H9 (cell line): ENCODE measurements around the gene RBPJL. TPM values are rescaled to one million over a fixed set of nuclear protein-coding genes. Genes with fewer than 3 reads are reported as not detected.

ENCODE experiments used
- DNase-seq: peaks from one replicate; pipeline ENCODE4 v3.0.0-alpha.2; 2017
- H2AFZ ChIP-seq: one replicate; pipeline ENCODE4 v1.6.1; 2013; ENCODE audit warnings: mild to moderate bottlenecking, low read length, control low read depth, moderate library complexity
- H2AK5ac ChIP-seq: 2 replicates; pipeline ENCODE4 v1.6.1; 2013; ENCODE audit warnings: low read length, control low read depth, mixed read lengths; ENCODE audit not compliant: insufficient read length
- H2BK120ac ChIP-seq: one replicate; pipeline ENCODE4 v1.6.1; 2013; ENCODE audit warnings: low read depth, mild to moderate bottlenecking, low read length, control low read depth, inconsistent platforms; ENCODE audit not compliant: poor library complexity, severe bottlenecking
- H2BK12ac ChIP-seq: 2 replicates; pipeline ENCODE4 v1.6.1; 2013; ENCODE audit warnings: low read length, control low read depth, mixed read lengths, low read depth; ENCODE audit not compliant: insufficient read length
- H2BK15ac ChIP-seq: 2 replicates; pipeline ENCODE4 v1.6.1; 2013; ENCODE audit warnings: low read depth, low read length, control low read depth
- H2BK20ac ChIP-seq: one replicate; pipeline ENCODE4 v1.6.1; 2013; ENCODE audit warnings: low read depth, mild to moderate bottlenecking, low read length, control low read depth, inconsistent platforms; ENCODE audit not compliant: poor library complexity, severe bottlenecking
- H2BK5ac ChIP-seq: 2 replicates; pipeline ENCODE4 v1.6.1; 2013; ENCODE audit warnings: low read length, control low read depth, mixed read lengths; ENCODE audit not compliant: insufficient read length
- H3K14ac ChIP-seq: 2 replicates; pipeline ENCODE4 v1.6.1; 2013; ENCODE audit warnings: low read length, control low read depth; ENCODE audit not compliant: insufficient read depth
- H3K18ac ChIP-seq: 2 replicates; pipeline ENCODE4 v1.6.1; 2013; ENCODE audit warnings: low read depth, mild to moderate bottlenecking, mixed read lengths, low read length, control low read depth; ENCODE audit not compliant: insufficient read length
- H3K23ac ChIP-seq: 2 replicates; pipeline ENCODE4 v1.6.1; 2013; ENCODE audit warnings: low read length, control low read depth, mixed read lengths, low read depth; ENCODE audit not compliant: insufficient read length
- H3K23me2 ChIP-seq: 2 replicates; pipeline ENCODE4 v1.6.1; 2013; ENCODE audit warnings: low read depth, mild to moderate bottlenecking, mixed read lengths, low read length, control low read depth; ENCODE audit not compliant: insufficient read length, poor library complexity, severe bottlenecking
- H3K27ac ChIP-seq: 2 replicates; pipeline ENCODE4 v1.5.1; 2013; ENCODE audit warnings: low read length, control low read depth, mixed read lengths, low read depth; ENCODE audit not compliant: insufficient read length
- H3K27me3 ChIP-seq: 2 replicates; pipeline ENCODE4 v1.6.1; 2013; ENCODE audit warnings: low read length, control low read depth, inconsistent platforms; ENCODE audit not compliant: insufficient read depth
- H3K4ac ChIP-seq: 2 replicates; pipeline ENCODE4 v1.6.1; 2013; ENCODE audit warnings: low read depth, mild to moderate bottlenecking, control low read depth, inconsistent platforms, low read length, moderate library complexity
- H3K4me1 ChIP-seq: 2 replicates; pipeline ENCODE4 v1.6.1; 2013; ENCODE audit warnings: low read length, control low read depth, inconsistent platforms; ENCODE audit not compliant: insufficient read depth
- H3K4me2 ChIP-seq: 2 replicates; pipeline ENCODE4 v1.6.1; 2013; ENCODE audit warnings: low read length, control low read depth, mixed read lengths; ENCODE audit not compliant: insufficient read length, insufficient read depth
- H3K56ac ChIP-seq: 2 replicates; pipeline ENCODE4 v1.6.1; 2013; ENCODE audit warnings: low read depth, mild to moderate bottlenecking, mixed read lengths, low read length, control low read depth; ENCODE audit not compliant: insufficient read length
- H3K79me1 ChIP-seq: 2 replicates; pipeline ENCODE4 v1.6.1; 2013; ENCODE audit warnings: low read depth, mild to moderate bottlenecking, moderate library complexity, low read length, control low read depth, inconsistent platforms; ENCODE audit not compliant: insufficient read depth, poor library complexity, severe bottlenecking
- H3K79me2 ChIP-seq: 2 replicates; pipeline ENCODE4 v1.6.1; 2013; ENCODE audit warnings: low read length, control low read depth, inconsistent platforms; ENCODE audit not compliant: insufficient read depth
- H3K9ac ChIP-seq: 2 replicates; pipeline ENCODE4 v1.6.1; 2013; ENCODE audit warnings: low read length, control low read depth, mixed read lengths; ENCODE audit not compliant: insufficient read length; ENCODE audit errors: extremely low read depth
- H3K9me3 ChIP-seq: one replicate; pipeline ENCODE4 v1.6.1; 2013; ENCODE audit warnings: low read depth, low read length, inconsistent platforms; ENCODE audit not compliant: control insufficient read depth
- H3T11ph ChIP-seq: one replicate; pipeline ENCODE4 v1.6.1; 2013; ENCODE audit warnings: mild to moderate bottlenecking, low read length, control low read depth, inconsistent platforms
- H4K20me1 ChIP-seq: one replicate; pipeline ENCODE4 v1.6.1; 2013; ENCODE audit not compliant: control insufficient read depth, insufficient read length, insufficient read depth
- H4K5ac ChIP-seq: 2 replicates; pipeline ENCODE4 v1.6.1; 2013; ENCODE audit warnings: low read depth, mild to moderate bottlenecking, mixed read lengths, low read length, control low read depth; ENCODE audit not compliant: insufficient read length
- H4K8ac ChIP-seq: replicated peaks from 2 replicates; pipeline ENCODE4 v1.6.1; 2013; ENCODE audit warnings: low read length, control low read depth, mixed read lengths, low read depth; ENCODE audit not compliant: insufficient read length
- H4K91ac ChIP-seq: 2 replicates; pipeline ENCODE4 v1.6.1; 2013; ENCODE audit warnings: low read depth, mild to moderate bottlenecking, moderate library complexity, mixed read lengths, low read length, control low read depth; ENCODE audit not compliant: insufficient read length
- H3K27ac Mint-ChIP-seq, 3 experiments: 2 replicates in 2 of 3; 3 replicates in 1 of 3; pipeline ENCODE4 v1.8.0; 2020 to 2021; ENCODE audit warnings: mixed read lengths in 3 of 3, mild to moderate bottlenecking in 1 of 3, moderate library complexity in 1 of 3
- H3K27me3 Mint-ChIP-seq: 2 replicates; pipeline ENCODE4 v1.8.0; 2021; ENCODE audit warnings: low read depth, mild to moderate bottlenecking, moderate library complexity, mixed read lengths
- H3K36me3 Mint-ChIP-seq, 3 experiments: 2 replicates in 2 of 3; 3 replicates in 1 of 3; pipeline ENCODE4 v1.8.0; 2020 to 2021; ENCODE audit warnings: low read depth in 3 of 3, mixed read lengths in 3 of 3; ENCODE audit not compliant: insufficient read depth in 1 of 3
- H3K4me1 Mint-ChIP-seq, 2 experiments: 2 replicates each; pipeline ENCODE4 v1.8.0; 2020; ENCODE audit warnings: mixed read lengths in 2 of 2
- H3K4me3 Mint-ChIP-seq, 2 experiments: 2 replicates in 1 of 2; 3 replicates in 1 of 2; pipeline ENCODE4 v1.8.0; 2020 to 2021; ENCODE audit warnings: mild to moderate bottlenecking in 2 of 2, mixed read lengths in 2 of 2, moderate library complexity in 1 of 2
- H3K9me3 Mint-ChIP-seq, 2 experiments: 2 replicates in 1 of 2; 3 replicates in 1 of 2; pipeline ENCODE4 v1.8.0; 2020; ENCODE audit warnings: mild to moderate bottlenecking in 2 of 2, mixed read lengths in 2 of 2, moderate library complexity in 1 of 2
- WGBS: extraction: QIAGEN DNeasy Blood & Tissue Kit; methylation state at CpG from one replicate; pipeline ENCODE4 v1.1.7; 2013; ENCODE audit warnings: missing lambda C conversion rate, low lambda C conversion rate, mixed read lengths; ENCODE audit not compliant: insufficient read length; ENCODE audit errors: extremely low coverage; 5-methylcytosine and 5-hydroxymethylcytosine counted together
- total RNA-seq: library from RNA; stranded (reverse); gene quantifications from 2 replicates; pipeline ENCODE4 v1.2.1, GENCODE V29; 2021
- TF ChIP-seq, protein P1 (sequence below): fragments of 200-600 bp; sonication (generic); conservative IDR thresholded peaks from 3 replicates; pipeline ENCODE4 v1.8.0; 2021; ENCODE audit warnings: antibody characterized with exemption, mild to moderate bottlenecking

The RBPJL gene
- total RNA-seq, 1 experiment from 2014 or later: 0.28 TPM

DNA sequence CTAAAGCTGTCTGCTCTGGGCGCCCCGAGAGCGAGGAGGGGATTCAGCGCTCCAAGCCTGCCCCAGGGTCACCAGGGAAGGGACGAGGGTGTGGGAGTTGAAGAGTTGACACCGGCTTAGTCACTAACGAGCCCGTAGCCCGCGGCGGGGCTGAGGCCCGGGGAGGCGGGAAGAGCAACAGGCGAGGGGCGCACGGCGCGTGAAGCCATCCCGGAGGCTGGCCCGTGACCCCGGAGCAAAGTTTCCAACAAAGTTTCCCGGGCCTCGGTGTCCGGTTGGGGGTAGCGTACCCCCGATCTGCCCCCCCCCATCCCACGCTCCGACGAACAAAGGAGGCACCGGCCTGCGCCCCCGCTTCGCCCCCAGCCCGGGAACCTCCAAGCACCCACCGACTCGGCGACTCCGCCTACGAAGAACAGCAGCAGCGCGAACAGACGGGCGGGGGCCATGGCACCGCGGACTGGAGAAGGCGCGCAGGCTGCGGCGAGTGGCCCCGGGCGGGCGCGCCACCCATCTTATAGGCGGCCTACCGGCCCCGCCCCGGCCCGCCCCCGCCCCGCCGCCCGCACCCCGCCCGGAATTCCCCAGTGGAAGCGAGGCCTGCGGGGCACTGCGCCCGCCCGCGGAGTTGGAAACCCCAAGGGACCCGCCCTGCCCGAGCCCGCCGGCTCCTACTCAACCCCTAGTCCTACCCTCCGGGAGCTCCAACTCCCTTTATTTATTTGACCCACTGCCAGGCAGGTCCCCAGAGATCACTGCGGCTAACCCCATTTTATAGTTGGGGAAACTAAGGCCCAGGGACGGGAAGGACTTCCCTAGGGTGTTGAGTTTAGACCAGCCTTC is 41.5 kb downstream of the RBPJL start, which contains the start of gene SDC4:
Gene SDC4, minus strand, starts transcription at position 489 of the 843 bp plus-strand sequence. Its CDS starts 40 bp downstream, at position 449.
- DNase-seq: peak; percentile 63
- H3T11ph ChIP-seq: no peak within 1 kb of the TSS
- Mint-ChIP-seq H3K4me3 (peak within 1 kb of the TSS; percentile 82 to 90), H3K27ac (peak within 1 kb of the TSS in 2 of 3 experiments; percentile 53 to 60; a peak in 2 of 7 replicates), H3K36me3 (no peaks in the 10 kb centered on the region), H3K4me1 (peaks cover 46 to 49% of the 10 kb centered on the region in 2 experiments), H3K9me3 (no peaks in the 10 kb centered on the region), H3K27me3 (peaks cover 4% of the 10 kb centered on the region; the same call in 1 of the 2 replicates)
- peaks cover 3% of the 10 kb centered on the region; the same call in 1 of the 2 replicates for H3K79me2 ChIP-seq
- H3K9me3 ChIP-seq: no peaks in the 10 kb centered on the region
- H3K27me3 ChIP-seq: no peaks in the 10 kb centered on the region
- H3K23me2 ChIP-seq: peaks cover 9% of the 10 kb centered on the region
- no peak within 1 kb of the TSS for H4K5ac ChIP-seq
- peak within 1 kb of the TSS; percentile 95 for H3K4me2 ChIP-seq
- H4K8ac ChIP-seq: no peak within 1 kb of the TSS
- H3K14ac ChIP-seq: peak within 1 kb of the TSS; percentile 83; the same call in 1 of the 2 replicates
- H2BK15ac ChIP-seq: no peak within 1 kb of the TSS
- H3K9ac ChIP-seq: peak within 1 kb of the TSS; percentile 79
- no peak within 1 kb of the TSS for H3K4ac ChIP-seq
- H4K91ac ChIP-seq: no peak within 1 kb of the TSS
- no peak within 1 kb of the TSS for H2BK12ac ChIP-seq
- H2BK20ac ChIP-seq: no peak within 1 kb of the TSS
- H4K20me1 ChIP-seq: no peaks in the 10 kb centered on the region
- no peak within 1 kb of the TSS for H3K27ac ChIP-seq
- no peak within 1 kb of the TSS for H2BK5ac ChIP-seq
- H3K18ac ChIP-seq: peak within 1 kb of the TSS; percentile 73
- no peak within 1 kb of the TSS for H3K56ac ChIP-seq
- no peak within 1 kb of the TSS for H2AK5ac ChIP-seq
- no peak within 1 kb of the TSS for H2AFZ ChIP-seq
- peaks cover 26% of the 10 kb centered on the region; the same call in 1 of the 2 replicates for H3K4me1 ChIP-seq
- H3K79me1 ChIP-seq: no peaks in the 10 kb centered on the region
- no peak within 1 kb of the TSS for H3K23ac ChIP-seq
- TF ChIP-seq, protein P1, sequence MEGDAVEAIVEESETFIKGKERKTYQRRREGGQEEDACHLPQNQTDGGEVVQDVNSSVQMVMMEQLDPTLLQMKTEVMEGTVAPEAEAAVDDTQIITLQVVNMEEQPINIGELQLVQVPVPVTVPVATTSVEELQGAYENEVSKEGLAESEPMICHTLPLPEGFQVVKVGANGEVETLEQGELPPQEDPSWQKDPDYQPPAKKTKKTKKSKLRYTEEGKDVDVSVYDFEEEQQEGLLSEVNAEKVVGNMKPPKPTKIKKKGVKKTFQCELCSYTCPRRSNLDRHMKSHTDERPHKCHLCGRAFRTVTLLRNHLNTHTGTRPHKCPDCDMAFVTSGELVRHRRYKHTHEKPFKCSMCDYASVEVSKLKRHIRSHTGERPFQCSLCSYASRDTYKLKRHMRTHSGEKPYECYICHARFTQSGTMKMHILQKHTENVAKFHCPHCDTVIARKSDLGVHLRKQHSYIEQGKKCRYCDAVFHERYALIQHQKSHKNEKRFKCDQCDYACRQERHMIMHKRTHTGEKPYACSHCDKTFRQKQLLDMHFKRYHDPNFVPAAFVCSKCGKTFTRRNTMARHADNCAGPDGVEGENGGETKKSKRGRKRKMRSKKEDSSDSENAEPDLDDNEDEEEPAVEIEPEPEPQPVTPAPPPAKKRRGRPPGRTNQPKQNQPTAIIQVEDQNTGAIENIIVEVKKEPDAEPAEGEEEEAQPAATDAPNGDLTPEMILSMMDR: no peak
- no CpG with 5 or more reads among the region's 77 CpGs for WGBS
- no peak within 1 kb of the TSS for H2BK120ac ChIP-seq
